GM21390 (cell line): ENCODE data around the gene FUT3.

Source experiments
- ATAC-seq: cut with Tn5 transposase; IDR thresholded peaks from one replicate; pipeline ENCODE4 v1.9.1; 2021; ENCODE audit not compliant: unreplicated experiment

Gene FUT3

DNA sequence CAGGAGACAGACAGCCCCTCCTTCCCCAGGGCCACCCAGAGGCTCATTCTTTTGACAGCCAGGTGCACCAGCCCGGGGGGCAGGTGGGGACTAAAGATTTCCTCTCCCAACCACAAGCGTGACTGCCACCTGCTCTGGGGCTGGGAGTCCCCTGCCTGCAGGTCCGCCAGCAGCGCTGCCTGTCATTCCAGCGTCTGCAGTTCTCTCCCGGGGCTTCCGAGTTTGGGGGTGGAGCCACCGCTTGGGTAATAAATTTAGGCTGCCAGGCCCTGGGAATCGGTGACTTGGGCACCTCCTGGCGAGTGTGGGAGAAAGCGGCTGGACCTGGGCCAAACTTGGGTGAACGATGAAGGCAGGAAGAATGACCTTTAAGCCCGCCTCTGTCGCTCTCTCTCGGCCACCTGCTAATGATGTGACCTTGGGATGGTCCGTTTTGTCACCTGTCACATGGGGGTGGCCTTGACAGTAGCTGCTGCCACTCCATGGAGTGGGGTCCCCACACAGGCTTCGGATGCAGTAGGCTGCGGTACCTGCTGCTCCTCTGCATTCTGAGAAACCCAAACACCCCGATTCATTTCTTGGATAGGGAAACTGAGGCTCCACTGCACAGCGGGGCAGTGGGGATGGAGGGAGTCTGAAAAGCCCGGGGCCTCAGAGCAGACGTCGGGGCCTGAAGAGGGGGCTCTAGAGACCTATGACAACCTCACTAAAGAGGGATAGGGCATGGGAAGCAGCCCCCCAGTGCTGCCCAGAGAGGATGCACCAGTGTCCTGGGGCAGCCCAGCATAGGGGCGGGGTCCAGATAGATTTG, 24.5 kb downstream of the FUT3 start:
- no peak for ATAC-seq

DNA sequence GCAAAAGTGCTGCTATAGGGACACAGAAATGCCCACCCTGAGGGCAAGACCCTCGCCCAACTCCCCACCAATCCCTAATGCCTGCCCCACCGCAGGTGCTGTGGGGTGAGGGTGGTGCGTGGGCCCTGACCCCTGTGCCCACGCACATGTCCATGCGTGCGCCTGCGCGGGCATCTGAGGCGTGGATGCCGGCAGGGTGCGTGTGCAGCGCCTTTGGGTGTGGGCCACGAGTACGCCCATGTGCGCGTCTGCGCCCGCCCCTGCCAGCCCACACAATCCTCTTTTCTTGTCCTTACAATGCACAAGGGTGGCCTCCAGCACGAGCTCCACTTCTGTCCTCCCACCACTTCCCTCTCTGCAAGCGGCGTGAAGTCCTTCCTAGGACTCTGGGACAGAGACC, 26.1 kb downstream of the FUT3 start:
- ATAC-seq = no peak

DNA sequence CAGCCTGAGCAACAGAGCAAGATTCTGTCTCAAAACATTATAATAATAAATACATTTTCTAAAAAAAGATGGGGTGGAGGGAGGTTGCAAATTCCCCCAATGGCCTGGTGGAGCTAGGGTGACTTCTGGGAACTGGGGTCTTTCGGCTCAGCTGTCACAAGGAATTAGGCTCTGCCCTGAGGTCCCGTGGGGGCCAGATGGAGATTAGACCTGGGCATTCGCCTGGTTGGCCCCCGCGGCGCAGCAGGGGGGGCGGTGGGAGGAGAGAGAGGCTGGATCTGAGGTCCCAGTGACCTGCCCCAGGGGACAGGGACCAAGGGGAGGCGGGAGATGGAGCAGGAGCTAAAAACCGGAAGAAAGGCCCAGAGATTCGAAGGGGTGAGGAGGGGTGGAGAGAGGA, 26.5 kb downstream of the FUT3 start:
- ATAC-seq = no peak

DNA sequence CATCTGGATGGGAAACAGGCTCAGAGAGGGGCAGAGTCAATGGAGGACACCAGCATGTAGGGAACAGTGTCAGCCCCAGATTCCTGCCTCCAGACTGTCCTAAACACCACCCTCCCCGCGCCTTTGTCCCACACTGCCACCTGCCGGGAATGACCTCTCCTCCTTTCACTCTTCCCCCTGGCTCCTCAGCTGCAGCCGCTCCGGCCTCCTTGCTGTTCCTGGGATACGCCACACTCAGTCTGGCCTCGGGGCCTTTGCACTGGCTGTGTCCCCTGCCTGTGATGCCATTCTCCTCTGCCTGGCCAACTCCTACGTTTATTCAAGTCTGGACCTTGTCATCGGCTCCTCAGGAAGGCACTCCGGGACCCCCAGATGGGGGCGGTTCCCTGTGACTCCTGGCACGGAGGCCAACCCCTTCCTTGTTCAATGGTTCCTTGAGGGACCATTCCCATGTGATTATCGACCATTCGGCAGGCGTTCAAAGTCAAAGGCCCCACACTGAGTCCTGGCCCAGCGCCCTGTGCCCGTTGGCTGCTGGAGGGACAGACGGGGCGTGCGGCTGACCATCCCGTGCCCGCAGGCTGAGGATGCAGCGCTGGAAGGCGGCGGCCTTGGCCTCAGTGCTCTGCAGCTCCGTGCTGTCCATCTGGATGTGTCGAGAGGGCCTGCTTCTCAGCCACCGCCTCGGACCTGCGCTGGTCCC, 27.5 kb downstream of the FUT3 start:
- no peak for ATAC-seq

DNA sequence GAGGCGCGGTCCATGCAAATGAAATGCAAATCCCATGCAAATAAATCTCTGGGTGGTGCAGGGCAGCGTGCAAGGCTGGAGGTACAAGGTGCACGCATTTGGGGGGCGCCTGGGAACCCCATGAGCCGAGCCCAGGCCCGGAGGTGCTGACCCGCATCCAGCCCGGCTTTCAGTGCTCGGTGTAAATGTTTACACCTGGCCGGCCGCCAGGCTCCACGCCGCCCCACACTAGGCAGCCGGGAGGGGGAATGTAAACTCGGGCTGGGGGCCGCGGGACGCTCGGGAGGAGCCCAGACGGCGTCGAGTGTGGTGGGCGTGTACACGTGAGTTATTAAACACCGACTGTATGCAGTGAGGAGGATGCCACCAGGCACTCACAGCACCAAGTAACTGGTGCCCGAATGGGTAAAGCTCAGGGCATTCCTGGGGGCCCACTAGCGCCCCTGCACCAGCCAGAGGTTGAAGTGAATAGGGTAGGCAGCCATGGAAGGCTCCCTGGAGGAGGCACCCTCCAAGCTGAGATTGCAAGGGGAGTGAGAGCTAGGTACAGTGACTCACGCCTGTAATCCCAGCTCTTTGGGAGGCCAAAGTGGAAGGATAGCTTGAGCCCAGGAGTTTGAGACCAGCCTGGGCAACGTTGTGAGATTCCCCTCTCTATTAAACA, 28.9 kb downstream of the FUT3 start:
- ATAC-seq = no peak

DNA sequence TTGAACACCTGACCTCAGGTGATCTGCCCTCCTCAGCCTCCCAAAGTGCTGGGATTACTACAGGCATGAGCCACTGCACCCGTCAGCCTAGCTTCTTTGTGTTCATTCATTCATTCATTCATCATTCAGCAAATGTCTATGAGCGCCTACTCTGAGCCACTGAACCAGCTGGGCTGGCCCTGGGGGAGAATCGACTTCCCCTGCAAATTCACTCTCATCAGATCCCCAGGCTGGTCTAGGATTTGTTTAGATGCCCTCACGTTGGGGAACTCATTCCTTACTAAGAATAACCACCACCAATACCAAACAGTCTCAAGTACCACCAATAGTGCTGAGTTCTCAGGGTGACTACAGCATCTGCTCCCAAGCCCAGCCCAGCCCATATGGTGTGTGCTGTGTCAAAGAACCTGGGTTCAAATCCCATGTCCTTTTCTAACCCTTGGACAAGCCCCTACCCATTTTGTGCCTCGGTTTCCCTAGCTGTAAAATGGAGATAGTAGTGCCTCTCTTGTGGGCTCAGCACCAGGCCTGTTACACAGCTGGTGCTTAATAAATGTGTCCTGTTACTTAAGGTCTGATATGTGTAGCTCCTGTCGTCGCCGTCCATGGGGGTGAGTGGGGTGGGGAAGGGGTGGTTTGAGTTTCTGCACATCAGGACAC, 29.6 kb downstream of the FUT3 start:
- no peak for ATAC-seq

DNA sequence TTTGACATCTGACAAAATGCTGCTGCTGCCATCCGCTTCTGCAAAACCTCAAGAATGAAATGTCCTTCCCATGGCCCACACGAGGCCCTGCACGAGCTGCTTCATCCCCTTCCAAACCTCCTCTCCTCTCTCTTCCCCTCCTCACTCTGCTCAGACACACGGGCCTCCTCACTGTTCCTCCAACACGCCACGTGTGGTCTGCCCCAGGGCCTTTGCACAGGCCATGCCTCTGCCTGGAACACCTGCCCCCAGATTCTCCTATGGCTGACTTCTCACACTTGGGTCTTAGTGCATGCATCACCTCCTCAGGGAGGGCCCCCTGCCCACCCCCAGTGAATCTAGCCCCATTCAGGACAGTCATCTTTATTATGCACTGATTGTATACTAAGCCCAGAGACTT, 30.5 kb downstream of the FUT3 start:
- no peak for ATAC-seq

DNA sequence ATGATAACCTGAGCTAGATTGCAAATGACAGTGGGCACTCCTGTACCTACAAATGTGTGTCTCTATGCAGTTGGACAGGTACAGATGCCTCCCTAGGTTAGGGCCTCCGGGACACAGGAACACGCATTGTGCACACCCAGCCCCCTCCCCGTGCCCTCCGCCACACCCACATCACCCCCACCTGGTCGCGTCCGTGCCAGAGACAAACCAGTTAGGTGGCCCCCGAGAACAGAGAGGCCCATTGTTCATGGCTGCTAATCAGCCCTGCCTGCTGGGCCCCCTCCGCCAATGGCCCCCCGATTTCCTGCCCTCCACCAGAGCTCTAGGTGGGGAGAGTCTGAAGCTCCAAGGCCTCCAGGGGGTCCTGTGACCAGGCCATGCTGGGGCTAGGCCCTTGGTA, 32.7 kb downstream of the FUT3 start:
- ATAC-seq = no peak

DNA sequence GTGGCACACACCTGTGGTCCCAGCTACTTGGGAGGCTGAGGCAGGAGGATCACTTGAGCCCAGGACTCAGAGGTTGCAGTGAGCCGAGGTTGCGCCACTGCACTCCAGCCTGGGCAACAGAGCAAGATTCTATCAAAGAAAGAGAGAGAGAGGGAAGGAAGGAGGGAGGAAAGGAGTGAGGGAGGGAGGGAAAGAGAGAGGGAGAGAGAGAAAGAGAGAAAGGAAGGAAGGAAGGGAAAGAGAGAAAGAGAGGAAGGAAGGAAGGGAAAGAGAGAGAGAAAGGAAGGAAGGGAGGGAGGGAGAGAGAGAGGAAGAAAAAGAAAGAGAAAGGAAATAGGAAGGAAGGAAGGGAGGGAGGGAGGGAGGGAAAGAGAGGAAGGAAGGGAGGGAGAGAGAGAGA, 34.0 kb downstream of the FUT3 start:
- ATAC-seq = no peak

DNA sequence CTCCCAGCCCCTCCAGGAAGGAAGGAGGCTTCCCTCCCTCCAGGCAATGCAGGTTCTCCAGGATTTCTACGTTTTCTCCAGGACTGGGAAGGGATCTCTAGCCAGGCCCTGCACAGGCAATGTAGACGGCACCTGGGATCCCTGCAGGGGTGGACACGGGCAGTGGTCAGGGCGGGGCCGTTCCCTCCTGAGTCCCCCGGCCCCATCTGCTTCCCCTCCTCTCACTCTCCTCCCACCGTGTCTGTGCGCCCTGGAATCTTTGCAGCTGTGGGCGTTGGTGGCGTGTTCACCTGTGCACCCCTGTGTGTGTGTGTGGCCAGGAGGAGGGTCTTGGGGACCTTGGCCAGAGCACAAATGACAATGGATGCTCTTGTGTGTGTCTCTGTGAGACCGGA, 36.4 kb downstream of the FUT3 start:
- no peak for ATAC-seq

DNA sequence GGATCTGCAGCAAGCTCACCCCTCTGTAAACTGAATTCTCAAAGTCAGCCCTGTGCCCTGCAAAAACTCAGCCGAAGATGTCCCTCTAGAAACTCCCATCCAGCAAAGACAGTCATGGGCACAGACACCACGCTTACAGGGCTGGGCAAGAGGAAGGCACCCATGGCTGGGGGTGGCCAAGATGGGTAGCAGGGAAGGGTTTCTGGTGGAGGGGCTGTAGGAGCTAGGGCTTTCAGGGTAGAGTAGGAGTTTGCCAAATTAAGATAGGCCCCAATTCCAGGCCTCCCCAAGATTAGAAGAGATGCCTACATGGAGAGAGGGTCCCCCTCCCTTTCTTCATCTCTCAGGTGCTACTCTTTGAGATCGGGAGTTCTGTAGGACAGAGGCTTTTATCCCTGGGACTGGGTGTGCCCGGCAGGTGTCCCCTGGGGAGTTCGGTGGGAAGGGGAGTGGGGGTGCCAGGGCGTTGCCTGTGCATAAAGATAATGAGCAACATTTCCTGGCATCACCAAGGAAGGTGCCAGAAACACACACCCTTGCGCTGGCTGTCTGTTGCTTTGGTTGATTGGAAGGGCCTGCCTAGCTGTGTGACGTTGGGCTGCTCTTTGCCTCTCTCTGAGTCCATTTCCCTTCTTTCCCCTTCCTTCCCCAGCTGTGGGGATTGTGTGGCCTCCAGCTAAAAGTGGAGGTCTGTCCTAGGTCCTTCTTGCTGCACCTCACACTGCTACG, 37.0 kb downstream of the FUT3 start:
- no peak for ATAC-seq

DNA sequence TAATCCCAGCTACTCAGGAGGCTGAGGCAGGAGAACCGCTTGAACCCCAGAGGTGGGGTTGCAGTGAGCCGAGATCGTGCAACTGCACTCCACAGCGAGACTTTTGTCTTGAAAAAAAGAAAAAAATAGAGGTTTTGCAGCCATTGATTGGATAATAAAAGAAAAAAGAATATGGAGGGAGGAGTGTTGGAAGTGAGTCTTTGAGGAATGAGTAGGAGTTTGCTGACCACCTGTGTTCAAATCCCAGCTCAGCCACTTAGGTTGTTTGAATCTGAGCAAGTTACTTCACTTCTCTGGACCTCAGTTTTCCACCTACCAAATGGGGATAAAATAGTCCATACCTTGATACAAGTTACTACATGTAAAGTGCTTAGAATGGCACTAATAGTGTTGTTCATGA, 40.1 kb downstream of the FUT3 start:
- ATAC-seq = no peak

DNA sequence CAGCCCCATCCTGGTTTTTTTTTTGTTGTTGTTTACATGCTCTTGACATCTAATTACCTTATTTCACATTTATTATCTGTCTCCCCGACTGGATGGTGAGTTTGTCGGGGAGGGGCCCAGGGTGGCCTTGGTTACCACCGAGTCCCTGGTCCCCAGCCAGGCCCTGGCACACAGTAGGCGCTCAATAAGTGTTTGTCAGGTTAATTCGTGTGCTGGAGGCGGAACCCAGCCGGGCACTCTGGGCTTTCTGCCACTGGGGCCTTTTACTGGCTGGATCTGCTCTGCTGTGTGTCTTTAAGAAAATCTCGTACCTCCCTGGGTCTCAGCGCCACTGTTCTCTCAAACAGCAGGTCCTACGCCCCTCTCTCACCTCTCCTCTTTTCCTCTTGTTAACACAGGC, 41.8 kb downstream of the FUT3 start:
- ATAC-seq = no peak

DNA sequence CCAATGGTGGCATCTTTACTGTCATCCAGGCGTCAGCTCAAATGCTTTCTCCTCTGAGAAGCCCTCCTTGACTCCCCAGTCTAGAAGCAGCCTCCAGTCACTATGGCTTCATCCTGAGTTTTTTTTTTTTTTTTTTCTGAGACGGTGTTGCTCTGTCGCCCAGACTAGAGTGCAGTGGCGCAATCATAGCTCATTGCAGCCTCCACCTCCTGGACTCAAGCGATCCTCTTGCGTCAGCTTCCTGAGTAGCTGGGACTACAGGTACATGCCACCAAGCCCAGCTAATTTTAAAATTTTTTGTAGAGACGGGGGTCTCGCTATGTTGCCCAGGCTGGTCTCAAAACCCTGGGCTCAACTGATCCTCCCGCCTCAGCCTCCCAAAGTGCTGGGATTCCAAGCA, 42.2 kb downstream of the FUT3 start:
- ATAC-seq = no peak

DNA sequence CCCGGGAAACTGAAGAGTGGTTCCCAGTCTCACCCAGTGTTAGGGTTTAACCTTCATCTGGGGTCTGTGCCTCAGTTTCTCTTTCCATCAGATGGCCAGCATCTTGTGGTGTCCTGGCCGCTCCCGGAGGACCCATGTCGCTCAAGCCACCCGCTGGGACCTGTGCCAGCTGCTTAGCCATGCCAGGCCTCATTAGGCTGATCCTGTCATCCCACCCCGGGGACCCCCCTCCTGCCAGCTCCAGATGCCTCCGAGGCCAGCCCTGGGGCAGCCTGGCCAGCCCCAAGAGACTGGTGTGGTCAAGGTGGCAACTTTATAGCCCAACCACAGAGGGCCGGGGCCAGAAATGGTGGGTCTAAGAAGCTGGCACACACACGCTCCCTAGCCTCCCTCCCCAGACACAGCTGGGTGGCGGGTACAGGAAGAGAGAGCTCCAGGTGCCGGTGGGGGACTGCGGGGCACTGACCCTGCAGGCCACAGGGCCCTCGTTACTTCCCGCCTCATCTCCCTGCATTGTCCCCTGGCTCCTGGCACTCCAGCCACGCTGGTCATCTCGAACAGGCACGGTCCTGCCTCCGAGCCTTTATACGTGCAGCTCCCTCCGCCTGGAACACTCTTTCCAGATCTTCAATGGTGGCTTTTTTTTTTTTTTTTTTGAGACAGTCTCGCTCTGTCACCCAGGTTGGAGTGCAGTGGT, 43.0 kb downstream of the FUT3 start:
- ATAC-seq = no peak

DNA sequence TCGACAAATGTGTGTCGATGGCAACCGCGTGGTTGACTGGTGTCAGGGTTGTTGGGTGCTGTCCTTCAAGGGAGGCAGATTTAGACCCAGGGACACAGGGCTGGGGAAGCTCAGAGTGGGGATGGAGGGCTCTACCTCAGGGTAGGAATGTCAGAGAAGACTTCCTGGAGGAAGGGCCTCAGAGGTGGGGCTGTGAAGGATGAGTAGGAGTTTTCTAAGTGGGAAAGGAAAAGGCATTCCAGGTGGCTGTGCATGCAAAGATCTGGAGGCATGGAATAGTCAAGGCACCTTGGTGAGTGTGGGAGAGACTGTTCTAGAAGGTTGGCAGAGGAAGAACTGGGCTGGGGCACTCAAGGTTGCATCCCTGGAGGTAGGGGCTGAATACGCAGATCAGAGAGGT, 44.3 kb downstream of the FUT3 start:
- no peak for ATAC-seq

DNA sequence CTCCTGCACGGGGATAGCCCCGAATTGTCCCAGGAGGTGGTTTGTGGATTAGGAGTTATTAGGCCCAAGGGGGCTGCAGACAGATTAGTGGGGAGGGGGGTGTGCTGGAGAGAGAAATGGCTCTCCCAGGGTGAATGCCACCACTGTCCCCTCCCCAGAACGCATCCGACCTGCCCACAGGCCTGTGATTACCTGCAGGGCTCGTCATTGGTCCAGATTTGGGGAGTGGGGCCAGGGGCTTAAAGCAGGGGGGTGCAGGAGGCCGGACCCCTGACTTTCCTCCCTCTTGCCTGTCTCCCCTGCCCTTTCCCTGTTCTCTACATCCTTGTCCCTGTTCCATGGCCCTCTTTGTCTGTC, 45.1 kb downstream of the FUT3 start:
- ATAC-seq = no peak

DNA sequence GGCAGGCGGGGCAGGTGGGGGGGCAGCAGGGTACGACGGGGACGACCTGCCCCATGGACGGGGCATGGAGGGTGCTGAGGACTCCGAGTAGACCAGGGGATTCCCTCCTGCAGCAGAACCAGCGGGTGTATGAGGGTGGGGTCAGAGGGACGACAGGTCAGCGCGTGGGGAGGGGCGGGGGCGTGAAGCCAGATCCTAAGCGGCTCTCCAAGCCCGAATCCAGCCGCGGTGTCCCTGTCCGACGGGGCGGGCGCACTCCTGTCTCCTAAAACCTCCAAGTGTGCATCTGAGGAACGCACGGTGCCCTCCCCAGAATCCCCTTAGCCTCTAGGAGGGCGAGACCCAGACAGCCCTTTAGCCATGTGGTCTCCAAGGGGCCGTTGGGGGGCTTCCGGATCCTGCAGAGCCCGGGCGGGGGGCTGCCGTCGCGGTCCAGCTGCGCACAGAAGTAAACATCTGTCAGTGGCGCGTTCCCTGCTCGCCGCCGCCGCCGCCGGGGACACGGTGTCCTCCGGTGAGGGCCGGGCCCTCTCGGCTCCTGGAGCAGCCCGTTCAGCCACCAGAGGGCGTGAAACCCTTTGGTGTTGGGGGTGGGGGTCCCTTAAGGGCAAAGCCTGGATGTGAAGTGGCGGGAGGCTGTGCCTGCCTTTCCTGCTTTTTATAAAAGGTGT, 45.7 kb downstream of the FUT3 start:
- ATAC-seq = no peak

DNA sequence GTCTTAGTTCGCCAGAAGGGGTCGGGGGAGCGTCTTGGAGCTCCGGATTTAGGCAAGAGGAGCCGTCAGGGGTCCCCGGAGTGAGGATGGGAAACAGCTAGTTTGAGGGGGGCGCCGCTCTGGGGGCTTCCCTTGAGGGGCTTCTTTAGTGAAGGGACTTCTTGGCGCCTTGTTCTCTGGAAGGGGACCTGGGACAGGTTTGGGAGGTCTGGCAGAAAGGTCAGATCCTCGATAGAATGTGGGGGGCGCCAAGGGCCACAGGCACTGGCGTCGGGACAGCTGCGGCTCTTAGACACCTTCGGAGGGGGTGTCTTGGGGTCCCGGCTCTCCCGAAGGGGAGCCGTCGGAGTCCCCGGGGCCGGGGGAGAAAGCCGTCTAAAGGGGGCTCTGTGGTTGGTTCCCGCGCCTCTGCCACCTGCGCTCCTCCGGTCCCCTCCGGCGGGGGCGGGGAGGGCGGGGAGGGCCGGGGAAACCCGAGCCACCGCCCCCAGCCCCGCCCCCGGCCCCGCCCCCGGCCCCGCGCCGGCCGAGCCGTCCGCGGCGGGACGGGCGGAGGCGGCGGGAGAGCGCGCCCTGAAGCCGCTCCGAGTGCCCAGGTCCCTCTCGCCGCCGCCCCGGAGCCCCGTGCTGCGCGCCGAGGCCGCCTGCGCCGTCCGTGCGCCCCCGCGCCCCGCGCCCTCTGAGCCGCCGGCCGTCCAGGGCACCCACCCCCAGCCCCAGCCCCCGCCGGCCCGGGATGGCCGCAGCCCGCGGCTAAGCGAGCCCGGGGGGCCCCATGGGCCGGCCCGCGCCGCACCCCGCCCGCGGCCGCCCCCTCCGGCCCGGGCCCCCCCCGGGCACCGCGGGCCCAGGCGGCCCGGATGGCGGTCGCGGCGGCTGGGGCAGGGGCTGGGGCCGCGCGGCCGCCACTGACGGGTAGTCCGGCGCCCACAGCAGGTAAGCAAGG, 46.5 kb downstream of the FUT3 start, which contains the start of gene NRTN:
NRTN (plus strand) TSS at position 552 of the 946 bp plus-strand sequence. CDS start 19,099 bp downstream, outside the sequence.
- ATAC-seq = no peak
